Keratinocyte (primary cell): ENCODE measurements around the gene APOBEC4. TPM values are rescaled to one million over a fixed set of nuclear protein-coding genes. Genes with fewer than 3 reads are reported as not detected.

ENCODE experiments used
- DNase-seq: peaks from one replicate; pipeline ENCODE4 v3.0.0-alpha.2; 2011; ENCODE audit warnings: low read depth, missing footprints, low spot score
- FAIRE-seq: peaks from 2 replicates; lab custom pipeline; 2011; peaks lifted over from hg19 to GRCh38; lab: Jason Lieb, UNC
- H2AFZ ChIP-seq: 2 replicates; pipeline ENCODE4 v1.6.0; 2012; ENCODE audit warnings: low read length, control low read depth, inconsistent platforms; ENCODE audit not compliant: control insufficient read depth
- H3K27ac ChIP-seq: 2 replicates; pipeline ENCODE4 v1.5.1; 2011; ENCODE audit warnings: low read length; ENCODE audit not compliant: control insufficient read depth, insufficient read depth
- H3K27me3 ChIP-seq: 3 replicates; pipeline ENCODE4 v1.6.0; 2011; ENCODE audit warnings: low read length; ENCODE audit not compliant: control insufficient read depth, insufficient read depth; ENCODE audit errors: extremely low read depth
- H3K36me3 ChIP-seq, 2 experiments: 2 replicates in 1 of 2; 3 replicates in 1 of 2; pipeline ENCODE4 v1.5.1; 2011; ENCODE audit warnings: low read length in 2 of 2, mild to moderate bottlenecking in 1 of 2; ENCODE audit not compliant: control insufficient read depth in 2 of 2, insufficient read depth in 2 of 2; ENCODE audit errors: extremely low read depth in 1 of 2
- H3K4me1 ChIP-seq: 3 replicates; pipeline ENCODE4 v1.5.1; 2011; ENCODE audit warnings: low read length; ENCODE audit not compliant: control insufficient read depth, insufficient read depth; ENCODE audit errors: extremely low read depth
- H3K4me2 ChIP-seq: 3 replicates; pipeline ENCODE4 v1.6.0; 2011; ENCODE audit warnings: low read depth, low read length; ENCODE audit not compliant: control insufficient read depth, insufficient read depth; ENCODE audit errors: extremely low read depth
- H3K4me3 ChIP-seq, 3 experiments: fragments of 200-600 bp in 1 of 3; sonication (generic) in 1 of 3; 2 replicates in 2 of 3; 3 replicates in 1 of 3; pipeline ENCODE4 v1.5.1; 2011 to 2016; ENCODE audit warnings: low read length in 3 of 3, mild to moderate bottlenecking in 3 of 3, control low read depth in 2 of 3, inconsistent platforms in 1 of 3, low read depth in 1 of 3, mixed read lengths in 1 of 3, mixed run types in 1 of 3, moderate library complexity in 1 of 3; ENCODE audit not compliant: control insufficient read depth in 2 of 3, insufficient read depth in 2 of 3; ENCODE audit errors: extremely low read depth in 1 of 3
- H3K79me2 ChIP-seq: 2 replicates; pipeline ENCODE4 v1.6.0; 2012; ENCODE audit warnings: low read length; ENCODE audit not compliant: control insufficient read depth, insufficient read depth
- H3K9ac ChIP-seq: 3 replicates; pipeline ENCODE4 v1.6.0; 2011; ENCODE audit warnings: low read length; ENCODE audit not compliant: control insufficient read depth, insufficient read depth; ENCODE audit errors: extremely low read depth
- H3K9me1 ChIP-seq: 3 replicates; pipeline ENCODE4 v1.6.0; 2011; ENCODE audit warnings: low read length; ENCODE audit not compliant: control insufficient read depth, insufficient read depth; ENCODE audit errors: extremely low read depth
- H3K9me3 ChIP-seq: 2 replicates; pipeline ENCODE4 v1.5.1; 2012; ENCODE audit warnings: low read depth, low read length; ENCODE audit not compliant: control insufficient read depth
- H4K20me1 ChIP-seq: 3 replicates; pipeline ENCODE4 v1.6.0; 2011; ENCODE audit warnings: low read length; ENCODE audit not compliant: control insufficient read depth, insufficient read depth; ENCODE audit errors: extremely low read depth
- EZH2 ChIP-seq: IDR thresholded peaks from one replicate; pipeline ENCODE4 v1.6.1; 2012; ENCODE audit warnings: inconsistent platforms, mild to moderate bottlenecking, low read length, moderate library complexity
- dilution Hi-C: fragments of 300-500 bp; cut with MboI; formaldehyde crosslinking; loops from one replicate; pipeline ENCODE4 v1.7.0; 2020; ENCODE audit warnings: low sequenced_read_pairs; ENCODE audit not compliant: extremely low pct_ligation_motif_present
- polyA plus RNA-seq, 5 experiments: library from polyadenylated mRNA; depleted of rRNA in 3 of 5; stranded (reverse) in 3 of 5; stranded (forward) in 1 of 5; unstranded in 1 of 5; fragments of >200 nt; gene quantifications; 1 replicate in 1 of 5; 2 replicates in 3 of 5; 3 replicates in 1 of 5; pipeline versions ENCODE4 v1.2.1 to v1.2.3, GENCODE V29; 2011 to 2012; ENCODE audit warnings: missing spikeins in 2 of 5, low read depth in 1 of 5, low replicate concordance in 1 of 5
- TF ChIP-seq, protein P1 (sequence below), 3 experiments: IDR thresholded peaks in 1 of 3; conservative IDR thresholded peaks in 1 of 3; optimal IDR thresholded peaks in 1 of 3; 2 replicates in 2 of 3; 3 replicates in 1 of 3; pipeline versions ENCODE3 to v1.5.1; 2011; ENCODE audit warnings: low read length in 3 of 3, mild to moderate bottlenecking in 3 of 3, moderate library complexity in 2 of 3, control low read depth in 1 of 3, inconsistent platforms in 1 of 3; ENCODE audit not compliant: insufficient read depth in 2 of 3; ENCODE audit errors: extremely low read depth in 1 of 3

APOBEC4 gene
- polyA plus RNA-seq, 1 donor (not counting 4 experiments of a cell fraction or from before 2014, with no cell fraction given), result not detected

- TF ChIP-seq, protein P1, sequence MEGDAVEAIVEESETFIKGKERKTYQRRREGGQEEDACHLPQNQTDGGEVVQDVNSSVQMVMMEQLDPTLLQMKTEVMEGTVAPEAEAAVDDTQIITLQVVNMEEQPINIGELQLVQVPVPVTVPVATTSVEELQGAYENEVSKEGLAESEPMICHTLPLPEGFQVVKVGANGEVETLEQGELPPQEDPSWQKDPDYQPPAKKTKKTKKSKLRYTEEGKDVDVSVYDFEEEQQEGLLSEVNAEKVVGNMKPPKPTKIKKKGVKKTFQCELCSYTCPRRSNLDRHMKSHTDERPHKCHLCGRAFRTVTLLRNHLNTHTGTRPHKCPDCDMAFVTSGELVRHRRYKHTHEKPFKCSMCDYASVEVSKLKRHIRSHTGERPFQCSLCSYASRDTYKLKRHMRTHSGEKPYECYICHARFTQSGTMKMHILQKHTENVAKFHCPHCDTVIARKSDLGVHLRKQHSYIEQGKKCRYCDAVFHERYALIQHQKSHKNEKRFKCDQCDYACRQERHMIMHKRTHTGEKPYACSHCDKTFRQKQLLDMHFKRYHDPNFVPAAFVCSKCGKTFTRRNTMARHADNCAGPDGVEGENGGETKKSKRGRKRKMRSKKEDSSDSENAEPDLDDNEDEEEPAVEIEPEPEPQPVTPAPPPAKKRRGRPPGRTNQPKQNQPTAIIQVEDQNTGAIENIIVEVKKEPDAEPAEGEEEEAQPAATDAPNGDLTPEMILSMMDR (optimal IDR thresholded peaks at IDR 0.05 in 1 of 3, IDR thresholded peaks at IDR 0.05 in 1 of 3, conservative IDR thresholded peaks at IDR 0.05 in 1 of 3; ENCODE audit: extremely low read depth in 1 of 3, insufficient read depth in 2 of 3, low read length in 3 of 3), result no peak
- no peak for TF ChIP-seq EZH2
- Histone ChIP-seq H3K36me3 (no peaks in the 10 kb centered on the region), H3K79me2 (no peaks in the 10 kb centered on the region), H3K9ac (no peak overlapping the region), H4K20me1 (no peaks in the 10 kb centered on the region), H3K4me1 (no peaks in the 10 kb centered on the region), H3K27me3 (no peaks in the 10 kb centered on the region), H3K4me2 (no peak overlapping the region), H3K9me3 (no peaks in the 10 kb centered on the region), H3K27ac (no peak overlapping the region), H3K4me3 (no peak overlapping the region), H2AFZ (no peak overlapping the region), H3K9me1 (no peaks in the 10 kb centered on the region)
- dilution Hi-C loops, result no loop called here
- DNase-seq (no peak), FAIRE-seq (no peak)
Observed at GRCh38 chr1:183688341-183689060, 35.4 kb upstream of the APOBEC4 start.

GRCh38 chr1:183687546-183688304 is 34.6 kb upstream of the APOBEC4 start:
- Histone ChIP-seq H4K20me1 (no peaks in the 10 kb centered on the region), H3K4me1 (no peaks in the 10 kb centered on the region), H3K9me1 (no peaks in the 10 kb centered on the region), H3K4me3 (no peak overlapping the region), H3K9ac (no peak overlapping the region), H3K27ac (no peak overlapping the region), H3K4me2 (no peak overlapping the region), H3K79me2 (no peaks in the 10 kb centered on the region), H2AFZ (no peak overlapping the region), H3K9me3 (no peaks in the 10 kb centered on the region), H3K27me3 (no peaks in the 10 kb centered on the region), H3K36me3 (no peaks in the 10 kb centered on the region)
- no peak for DNase-seq
- no peak for FAIRE-seq
- dilution Hi-C loops, result no loop called here
- TF ChIP-seq, protein P1 (optimal IDR thresholded peaks at IDR 0.05 in 1 of 3, IDR thresholded peaks at IDR 0.05 in 1 of 3, conservative IDR thresholded peaks at IDR 0.05 in 1 of 3; ENCODE audit: extremely low read depth in 1 of 3, insufficient read depth in 2 of 3, low read length in 3 of 3), result no peak
- TF ChIP-seq EZH2, result no peak
